ENCODE data around the gene MGMT.

MGMT gene

DNA sequence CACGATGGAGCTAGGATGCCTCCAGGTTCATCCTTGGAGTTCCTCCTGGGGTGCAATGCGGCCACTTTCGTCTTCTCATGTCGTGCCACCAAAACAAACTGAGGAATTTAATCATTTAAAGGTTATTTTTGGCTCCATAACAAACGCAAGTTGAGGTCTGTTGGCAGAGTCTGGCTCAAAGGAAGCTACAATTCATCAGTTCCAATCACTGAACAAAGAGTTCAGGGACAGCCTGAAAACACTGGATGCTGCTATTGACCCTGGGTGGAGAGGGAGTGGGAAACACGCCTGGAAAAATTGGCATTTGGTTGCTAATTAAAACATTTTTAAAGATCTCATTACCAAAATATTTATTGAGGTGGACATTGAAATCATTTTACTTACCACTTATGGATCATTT is 11.4 kb upstream of the MGMT start:
- DNase-seq (ENCODE audit: low spot score): no peak

DNA sequence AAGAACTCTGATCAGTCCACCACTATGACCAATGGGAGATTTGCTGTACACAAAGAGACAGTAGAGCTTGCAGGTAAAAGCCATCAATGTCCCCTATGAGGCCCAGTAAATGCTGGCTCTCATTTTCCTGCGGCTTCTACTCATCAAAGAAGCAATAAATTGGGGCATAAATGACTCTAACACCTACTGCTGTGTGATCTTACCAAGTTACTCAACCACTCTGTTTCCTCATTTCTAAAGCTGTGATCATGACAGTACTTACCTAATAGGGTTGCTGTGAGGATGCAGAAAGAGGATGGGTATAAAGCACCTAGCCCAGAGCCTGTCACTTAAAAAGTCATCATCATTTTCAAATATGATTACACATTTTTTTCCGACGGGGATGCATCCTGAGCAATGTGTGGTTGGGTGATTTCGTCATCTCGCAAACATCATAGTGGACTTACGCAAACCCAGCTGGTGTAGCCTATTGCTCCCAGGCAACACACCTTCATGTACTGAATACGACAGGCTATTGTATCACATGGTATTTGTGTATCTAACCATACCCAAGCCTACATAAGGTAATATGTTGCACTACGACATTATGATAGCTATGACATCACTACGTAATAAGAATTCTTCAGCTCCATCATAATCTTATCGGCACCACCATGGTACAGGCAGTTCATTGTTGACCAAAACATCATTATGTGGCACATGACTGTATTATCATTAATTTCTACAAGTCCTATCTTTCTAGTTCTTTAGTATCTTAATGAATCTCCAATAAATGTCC is 7.1 kb upstream of the MGMT start:
- no peak for DNase-seq (ENCODE audit: low spot score)

DNA sequence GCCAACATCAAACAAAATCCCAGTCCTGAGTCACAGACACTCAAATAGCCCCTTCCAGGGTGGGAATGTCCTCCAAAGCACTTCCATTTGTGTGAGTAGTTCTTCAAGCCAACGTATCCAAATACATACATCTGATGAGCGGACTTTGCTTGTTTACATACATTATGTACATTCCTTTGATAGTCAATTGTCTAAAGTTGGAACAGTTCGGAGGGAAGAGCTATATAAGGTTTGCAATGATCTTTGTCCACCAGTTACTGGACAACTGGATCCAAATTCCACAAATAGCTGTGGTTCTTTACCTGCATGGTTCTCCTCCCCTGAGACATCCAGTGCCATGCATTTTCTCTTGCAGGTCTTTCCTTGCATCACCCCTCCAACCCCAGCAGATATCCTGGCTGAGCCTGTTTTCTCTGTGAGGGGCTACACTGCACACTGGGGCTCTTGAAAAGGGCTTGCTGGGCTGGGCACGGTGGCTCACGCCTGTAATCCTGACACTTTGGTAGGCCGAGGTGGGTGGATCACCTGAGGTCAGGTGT is 4.7 kb upstream of the MGMT start:
- no peak for DNase-seq (ENCODE audit: low spot score)

DNA sequence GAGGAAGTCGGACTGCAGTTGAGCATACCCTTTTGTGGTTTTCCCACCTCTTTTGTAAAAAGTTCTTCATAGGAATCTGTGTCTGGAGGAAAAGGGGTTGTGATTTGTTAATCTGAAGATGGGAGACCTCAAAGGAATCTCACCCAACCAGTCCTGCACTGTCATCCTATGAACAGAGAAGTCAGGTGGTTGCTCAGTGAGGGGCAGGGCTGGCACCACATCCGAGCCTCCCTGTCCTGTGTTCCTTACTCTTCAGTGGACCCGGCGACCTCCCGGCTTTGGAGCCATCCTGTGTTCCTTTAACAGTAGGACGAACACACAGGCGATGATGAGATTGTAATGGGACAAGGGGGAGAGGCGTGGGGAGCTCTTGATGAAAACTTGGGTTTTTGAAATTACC is 2.8 kb upstream of the MGMT start:
- DNase-seq (ENCODE audit: low spot score): no peak

DNA sequence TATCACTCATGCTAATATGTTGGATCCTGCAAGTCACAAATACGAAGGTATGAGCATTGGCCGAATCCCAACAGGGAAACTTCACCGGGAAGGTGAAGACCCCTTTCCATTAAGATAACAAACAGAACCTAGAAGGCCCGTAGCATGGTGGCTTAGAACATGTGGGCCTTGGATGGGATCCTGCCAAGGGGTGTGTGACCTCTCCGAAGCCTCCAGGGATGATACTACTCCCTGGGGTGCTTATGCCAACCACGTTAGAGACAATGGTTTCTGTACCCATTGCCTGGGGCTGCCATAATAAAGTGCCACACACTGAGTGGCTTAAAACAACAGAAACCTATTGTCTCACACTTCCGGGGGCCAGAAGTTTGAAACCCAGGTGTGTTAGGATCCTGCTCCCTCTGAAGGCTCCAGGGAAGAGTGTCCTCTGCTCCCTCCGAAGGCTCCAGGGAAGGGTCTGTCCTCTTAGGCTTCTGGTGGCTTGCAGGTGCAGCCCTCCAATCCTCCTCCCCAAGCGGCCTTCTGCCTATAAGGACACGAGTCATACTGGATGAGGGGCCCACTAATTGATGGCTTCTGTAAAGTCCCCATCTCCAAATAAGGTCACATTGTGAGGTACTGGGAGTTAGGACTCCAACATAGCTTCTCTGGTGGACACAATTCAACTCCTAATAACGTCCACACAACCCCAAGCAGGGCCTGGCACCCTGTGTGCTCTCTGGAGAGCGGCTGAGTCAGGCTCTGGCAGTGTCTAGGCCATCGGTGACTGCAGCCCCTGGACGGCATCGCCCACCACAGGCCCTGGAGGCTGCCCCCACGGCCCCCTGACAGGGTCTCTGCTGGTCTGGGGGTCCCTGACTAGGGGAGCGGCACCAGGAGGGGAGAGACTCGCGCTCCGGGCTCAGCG is 992 bp upstream of the MGMT start:
- no peak for DNase-seq (ENCODE audit: low spot score)

DNA sequence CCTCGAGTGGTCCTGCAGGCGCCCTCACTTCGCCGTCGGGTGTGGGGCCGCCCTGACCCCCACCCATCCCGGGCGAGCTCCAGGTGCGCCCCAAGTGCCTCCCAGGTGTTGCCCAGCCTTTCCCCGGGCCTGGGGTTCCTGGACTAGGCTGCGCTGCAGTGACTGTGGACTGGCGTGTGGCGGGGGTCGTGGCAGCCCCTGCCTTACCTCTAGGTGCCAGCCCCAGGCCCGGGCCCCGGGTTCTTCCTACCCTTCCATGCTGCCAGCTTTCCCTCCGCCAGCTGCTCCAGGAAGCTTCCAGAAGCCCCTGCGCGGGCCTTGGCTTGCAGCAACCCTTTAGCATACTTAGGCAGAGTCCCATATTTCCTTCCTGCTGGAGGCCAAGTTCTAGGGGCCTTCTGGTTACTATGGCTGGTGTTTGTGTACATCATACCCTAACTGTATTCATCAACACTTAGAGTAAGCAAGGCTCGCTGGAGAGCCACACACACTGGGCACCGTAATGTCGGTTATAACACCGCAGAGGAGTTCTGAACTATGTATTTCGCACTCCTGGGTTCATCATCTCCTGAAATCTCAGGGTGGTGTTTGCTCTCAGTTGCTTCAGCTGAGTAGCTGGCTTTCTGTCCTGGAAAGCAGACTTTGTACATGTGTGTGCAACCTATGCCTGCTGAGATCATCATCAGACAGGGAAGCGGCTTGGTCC is 471 bp downstream of the MGMT start:
- no peak for DNase-seq (ENCODE audit: low spot score)

DNA sequence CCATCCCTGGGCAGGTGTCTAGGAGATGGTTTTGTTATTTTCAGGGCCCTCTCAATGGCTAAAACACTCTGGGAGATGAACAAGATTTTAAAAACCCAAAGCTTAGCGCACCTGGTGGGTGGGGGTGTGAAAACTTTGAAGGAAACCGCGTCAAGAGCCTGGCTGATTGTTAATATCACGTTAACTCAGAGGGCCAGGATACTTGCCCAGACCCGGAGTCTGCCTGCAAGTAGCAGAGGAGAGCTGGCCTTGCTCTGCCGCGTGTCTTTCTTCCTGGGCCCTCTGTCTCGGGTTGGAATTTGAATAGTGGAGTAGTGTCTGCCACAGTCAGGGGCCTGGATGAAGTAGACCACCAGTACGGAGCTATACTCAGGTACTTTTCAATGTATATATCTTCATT is 1.1 kb downstream of the MGMT start:
- no peak for DNase-seq (ENCODE audit: low spot score)

DNA sequence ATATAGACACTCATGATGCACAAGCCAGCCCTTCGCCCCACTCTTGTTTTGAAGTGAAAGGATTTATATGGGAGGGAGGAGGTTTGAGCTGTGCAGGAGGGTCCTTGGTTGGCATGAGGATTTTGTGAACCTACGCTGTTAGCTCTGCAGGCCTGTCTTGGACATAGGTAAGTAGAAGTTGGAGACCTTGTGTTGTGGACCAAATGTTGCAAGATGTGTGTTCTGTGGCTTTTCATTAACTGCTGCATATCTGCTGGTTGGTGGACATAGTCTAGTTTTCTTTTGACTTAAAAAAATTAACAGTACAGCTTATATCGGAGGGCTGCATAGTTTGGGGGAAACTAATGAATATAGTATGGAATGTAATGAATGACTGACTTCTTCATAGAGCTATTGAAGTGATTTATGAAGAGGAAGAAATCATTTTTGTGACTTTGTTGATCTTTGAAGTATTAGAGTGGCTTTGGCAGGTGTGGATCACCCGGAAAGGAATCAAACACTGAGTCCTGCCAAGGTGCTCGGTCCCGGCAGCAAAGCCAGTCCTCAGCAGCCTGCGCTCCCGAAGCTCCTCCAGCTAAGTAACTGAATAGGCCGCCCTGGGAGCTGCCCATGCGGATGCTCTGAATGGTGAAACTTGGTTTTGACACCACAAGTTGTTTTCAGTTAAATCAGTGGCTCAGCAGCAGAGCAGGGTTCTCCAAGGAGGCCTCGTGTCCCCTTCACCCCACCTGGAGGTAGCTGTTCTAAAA is 3.2 kb downstream of the MGMT start:
- DNase-seq (ENCODE audit: low spot score): no peak

DNA sequence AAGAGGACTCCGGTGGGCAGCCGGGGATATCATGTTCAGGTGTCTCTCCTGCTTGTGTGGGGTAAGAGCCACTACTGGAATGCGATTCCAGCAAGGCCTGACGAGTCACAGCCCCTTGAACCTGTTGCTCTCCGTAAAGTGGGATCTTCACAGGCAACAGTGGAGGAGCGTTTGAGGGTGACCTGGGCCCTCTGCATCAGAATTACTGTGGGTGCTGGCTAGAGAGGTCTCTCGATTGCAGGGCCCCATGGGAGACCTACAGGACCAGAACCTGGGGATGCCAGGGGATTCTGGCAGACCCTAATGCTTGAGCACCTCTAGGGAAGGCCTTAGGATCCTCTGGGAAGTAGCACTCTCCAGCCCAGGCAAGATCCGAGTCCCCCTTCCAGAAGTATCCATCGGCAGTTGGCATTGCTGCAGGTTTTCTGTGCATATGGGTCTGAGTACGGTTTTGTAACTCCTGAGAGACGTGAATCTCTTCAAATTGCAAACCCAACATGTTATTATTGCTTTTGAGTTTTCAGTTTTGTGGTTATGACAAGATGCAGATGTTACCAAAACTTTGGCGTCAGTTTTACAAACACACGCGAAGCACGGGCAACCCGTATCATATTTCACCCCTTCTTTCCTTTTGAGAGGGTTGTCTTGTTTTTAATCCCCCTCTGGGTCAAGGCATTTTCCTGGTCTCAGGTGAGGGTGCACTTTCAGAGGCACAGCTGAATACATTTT is 4.6 kb downstream of the MGMT start:
- no peak for DNase-seq (ENCODE audit: low spot score)

DNA sequence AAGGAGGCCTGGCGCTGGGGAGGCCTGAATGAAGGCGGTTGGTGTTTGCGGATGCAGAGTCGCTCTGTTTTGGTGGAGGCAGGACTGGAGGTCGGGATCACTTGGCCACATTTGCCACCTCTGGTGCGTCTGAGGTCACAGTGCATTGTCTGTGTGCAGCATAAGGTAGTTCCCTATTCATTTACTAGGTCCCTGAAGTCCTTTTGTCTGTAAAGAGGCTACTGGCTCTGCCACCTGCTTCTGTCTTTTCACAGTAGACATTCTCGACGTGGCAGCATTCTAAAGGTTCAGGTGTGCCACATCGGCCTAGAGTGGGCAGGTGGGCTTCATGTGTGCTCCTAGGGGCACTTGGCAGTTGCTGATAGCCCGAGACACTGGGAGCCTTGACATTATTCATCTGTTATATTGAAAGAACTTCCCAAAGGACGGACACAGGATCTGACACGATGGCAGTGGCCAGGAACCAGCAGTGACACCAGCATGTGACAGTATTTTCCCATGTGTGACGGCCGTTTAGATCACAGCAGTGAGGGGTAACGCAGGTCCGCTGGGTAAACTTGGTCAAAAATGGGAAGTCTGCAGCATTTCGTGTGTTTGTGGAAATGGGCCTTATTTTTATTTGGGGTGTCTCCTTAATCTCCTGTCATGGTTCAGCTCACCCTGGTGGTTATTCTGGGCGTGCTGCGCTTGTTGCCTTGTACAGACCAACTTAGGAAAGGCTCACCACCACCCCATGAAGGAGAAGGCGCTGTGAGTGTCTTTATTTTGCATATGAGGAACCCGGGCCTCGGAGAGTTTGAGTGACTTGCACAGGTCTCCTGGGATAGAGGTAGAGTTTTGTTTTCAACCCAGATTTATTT is 5.9 kb downstream of the MGMT start:
- no peak for DNase-seq (ENCODE audit: low spot score)

DNA sequence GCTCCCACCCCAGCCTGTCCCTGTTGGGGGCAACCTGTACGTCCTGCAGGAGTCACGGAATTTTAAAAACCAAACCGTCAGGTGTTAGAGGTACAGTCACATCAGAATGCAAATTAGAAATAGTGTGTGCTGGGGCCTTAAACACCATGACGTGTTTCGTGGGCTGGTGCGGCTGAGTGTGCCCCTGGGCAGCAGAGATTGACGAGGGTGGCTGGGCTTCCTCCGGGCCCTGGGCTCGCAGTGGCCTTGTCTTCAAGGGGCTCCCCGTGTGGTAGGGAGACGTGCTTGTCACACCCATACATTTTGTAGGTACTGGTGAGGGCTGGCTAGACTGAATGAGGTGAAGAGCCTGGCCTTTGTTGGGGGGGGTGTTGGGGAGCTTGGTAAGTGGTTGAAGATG is 7.6 kb downstream of the MGMT start:
- no peak for DNase-seq (ENCODE audit: low spot score)

DNA sequence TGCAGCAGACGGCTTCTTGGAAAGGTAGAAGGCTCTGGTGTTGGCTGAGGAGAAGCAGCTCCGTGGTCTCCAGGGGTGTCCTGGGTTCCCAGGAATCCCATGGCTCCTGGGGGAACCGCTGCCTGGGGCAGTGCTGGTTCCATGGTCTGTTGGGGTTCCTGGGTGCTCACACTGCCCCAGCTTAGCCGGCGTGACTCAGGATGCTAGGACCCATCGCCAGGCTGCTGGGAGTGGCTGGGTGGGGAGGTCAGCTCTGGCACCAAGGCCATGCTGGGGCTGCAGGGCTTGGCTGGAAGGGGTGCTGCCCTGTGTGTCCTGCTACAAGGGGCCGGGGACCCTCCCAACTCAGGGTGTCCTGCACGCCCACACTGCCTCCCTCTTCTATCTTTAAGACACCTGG is 9.4 kb downstream of the MGMT start:
- DNase-seq (ENCODE audit: low spot score): no peak

DNA sequence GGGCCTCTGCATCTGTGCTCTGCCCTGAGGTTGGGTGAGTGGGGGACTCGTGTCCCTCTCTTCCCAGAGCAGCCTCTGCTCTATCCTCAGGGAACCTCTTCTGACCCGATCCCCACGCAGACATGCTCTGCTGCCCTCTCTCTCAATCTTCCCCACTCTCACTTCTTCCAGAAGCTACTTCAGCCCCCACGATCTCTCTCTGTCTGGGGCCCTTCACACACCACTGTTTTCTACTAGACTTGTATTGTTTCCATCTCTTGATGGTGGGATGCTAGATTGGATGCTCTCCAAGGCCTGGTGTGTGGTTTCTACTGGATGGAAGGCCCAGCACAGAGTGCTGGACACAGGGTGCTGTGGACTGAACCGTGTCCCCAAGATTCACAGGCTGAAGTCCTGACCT is 10.0 kb downstream of the MGMT start:
- no peak for DNase-seq (ENCODE audit: low spot score)

DNA sequence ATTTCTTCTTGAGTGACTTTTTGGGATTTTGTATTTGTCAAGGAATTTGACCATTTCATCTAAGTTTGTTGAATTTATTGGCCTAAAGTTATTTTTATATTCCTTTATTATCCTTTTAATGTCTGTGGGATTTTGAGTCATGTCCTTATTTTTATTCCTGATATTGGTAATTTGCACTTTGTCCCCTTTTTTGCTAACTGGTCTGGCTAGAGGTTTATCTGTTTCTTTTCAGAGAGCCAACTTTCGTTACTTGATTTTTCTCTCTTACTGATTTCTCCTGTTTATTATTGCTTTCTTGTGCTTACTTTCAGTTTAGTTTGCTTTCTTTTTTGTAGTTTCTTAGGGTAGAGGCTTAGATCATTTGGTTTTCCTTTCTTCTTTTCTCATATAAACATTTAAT is 14.6 kb downstream of the MGMT start:
- no peak for DNase-seq (ENCODE audit: low spot score)

DNA sequence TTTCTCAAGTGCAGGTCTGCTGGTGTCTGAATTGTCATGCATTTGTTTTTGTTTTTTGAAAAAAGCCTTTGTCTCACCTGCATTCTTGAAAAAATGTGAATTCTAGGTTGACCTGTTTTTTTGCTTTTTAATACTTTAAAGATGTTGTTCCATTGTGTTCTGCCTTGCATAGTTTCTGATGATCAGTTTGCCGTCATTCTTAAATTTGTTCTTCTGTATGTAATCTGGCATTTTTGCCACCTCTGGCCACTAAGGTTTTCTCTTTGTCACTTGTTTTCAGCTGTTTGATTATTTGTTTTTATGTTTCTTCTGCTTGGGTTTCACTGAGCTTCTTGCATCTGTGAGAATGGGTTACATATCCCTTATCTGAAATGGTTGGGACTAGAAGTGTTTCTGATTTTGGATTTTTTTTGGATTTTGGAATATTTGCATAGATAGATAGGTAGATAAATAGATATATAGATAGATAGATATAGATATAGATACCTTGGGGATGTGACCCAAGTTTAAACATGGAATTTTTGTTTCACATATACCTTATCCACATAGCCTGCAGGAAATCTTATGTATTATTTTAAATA is 16.5 kb downstream of the MGMT start:
- DNase-seq (ENCODE audit: low spot score): no peak

DNA sequence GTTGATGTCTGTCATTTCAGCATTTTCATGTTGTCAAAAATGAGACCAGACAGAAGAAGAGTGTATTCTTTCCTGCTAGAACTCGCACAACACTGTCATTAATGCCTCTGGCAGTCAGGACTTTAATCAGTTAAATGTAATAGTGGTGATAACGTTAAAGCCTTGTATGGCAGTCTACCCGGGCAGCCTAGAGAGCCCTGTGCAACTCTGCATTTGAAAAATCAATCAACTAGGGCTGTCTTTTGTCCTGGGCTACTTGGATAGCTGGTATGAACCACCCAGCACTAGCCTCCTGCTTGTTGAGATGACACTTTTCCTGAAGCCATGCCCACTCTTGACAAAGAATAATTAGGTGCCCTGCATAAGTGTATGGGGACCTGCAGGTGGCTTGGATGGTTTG is 19.8 kb downstream of the MGMT start:
- DNase-seq (ENCODE audit: low spot score): no peak

DNA sequence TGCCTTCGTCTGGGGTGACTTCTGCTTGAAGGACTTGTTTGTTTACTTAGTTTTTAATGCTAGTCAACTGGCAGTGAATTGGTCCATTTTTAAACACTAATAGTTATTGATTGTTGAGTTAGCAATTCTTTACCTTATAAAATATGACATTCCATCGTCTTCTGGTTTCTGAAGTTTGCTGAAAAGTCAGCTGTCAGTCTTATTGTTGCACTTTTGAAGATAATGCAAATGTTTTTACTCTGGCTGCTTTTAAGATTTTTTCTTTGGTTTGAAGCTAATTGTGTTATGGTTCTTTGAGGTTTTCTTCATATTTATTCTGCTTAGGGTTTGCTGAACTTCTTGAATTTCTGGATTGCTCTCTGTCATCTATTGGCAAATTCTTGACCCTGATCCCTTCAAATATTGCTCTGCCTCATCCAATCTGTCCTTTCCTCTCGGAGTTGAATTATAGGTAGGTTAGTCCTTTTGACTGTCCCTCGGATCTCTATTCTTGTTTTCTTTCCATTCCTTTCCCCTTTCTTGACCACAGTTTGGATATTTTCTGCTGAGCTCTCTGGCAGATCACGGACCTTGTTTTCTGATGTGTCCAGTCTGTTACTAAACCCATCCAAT is 24.2 kb downstream of the MGMT start:
- DNase-seq (ENCODE audit: low spot score): no peak

DNA sequence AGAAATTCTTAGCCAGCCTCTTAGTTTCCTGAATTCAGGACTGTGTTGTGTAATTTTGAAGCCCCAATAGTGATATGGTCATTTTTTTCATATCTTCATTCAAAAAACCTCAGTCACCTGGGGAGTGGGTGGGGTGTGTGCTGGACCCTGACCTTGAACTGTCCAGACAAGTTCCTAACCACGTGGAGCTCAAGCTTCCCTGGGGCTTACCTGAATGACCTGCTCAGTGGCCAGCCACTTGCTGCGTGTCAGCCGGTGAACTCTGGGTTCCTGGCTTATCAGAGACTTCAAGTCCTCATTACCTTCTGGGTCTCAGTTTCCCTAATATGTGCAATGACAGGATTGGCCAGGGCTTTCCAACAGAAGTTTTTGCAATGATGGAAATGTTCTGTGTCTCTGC is 27.1 kb downstream of the MGMT start:
- DNase-seq (ENCODE audit: low spot score): no peak

DNA sequence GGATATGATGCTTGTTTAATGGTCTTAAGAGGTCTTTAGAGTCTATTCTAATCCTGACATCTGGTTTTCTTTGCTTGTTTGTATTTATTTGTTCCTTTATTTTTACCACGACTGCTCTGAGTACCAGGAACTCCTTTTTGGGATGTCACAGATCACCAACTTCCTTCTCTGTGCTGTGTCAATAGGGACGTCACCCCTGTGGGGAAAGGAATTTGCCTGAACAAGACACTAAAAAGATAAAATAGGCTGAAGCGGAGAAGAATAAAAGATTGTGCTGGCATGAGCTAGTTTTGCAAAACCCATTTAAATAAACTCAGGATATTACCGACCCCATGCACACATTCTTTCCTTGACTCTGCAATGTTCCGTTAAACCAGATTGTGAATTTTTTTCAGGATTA is 27.7 kb downstream of the MGMT start:
- no peak for DNase-seq (ENCODE audit: low spot score)
